ENCODE measurements around the gene IVD. TPM values are rescaled to one million over a fixed set of nuclear protein-coding genes. Genes with fewer than 3 reads are reported as not detected.

IVD gene
- total RNA-seq, 1 donor from 2014 or later, result 44.3 TPM

GRCh38 chr15:40365016-40365415, 40.6 kb upstream of the IVD start:
- H3K27me3 Mint-ChIP-seq (ENCODE audit: unreplicated experiment), result peaks cover 12% of the 10 kb centered on the region
- H3K4me3 Mint-ChIP-seq (ENCODE audit: unreplicated experiment), result no peak overlapping the region
- no peak overlapping the region for H3K27ac Mint-ChIP-seq (ENCODE audit: unreplicated experiment)
- H3K36me3 Mint-ChIP-seq (ENCODE audit: unreplicated experiment), result no peaks in the 10 kb centered on the region
- peaks cover 7% of the 10 kb centered on the region for H3K4me1 Mint-ChIP-seq (ENCODE audit: low read depth, unreplicated experiment)
- no peak for DNase-seq
- peaks cover 12% of the 10 kb centered on the region for H3K9me3 Mint-ChIP-seq (ENCODE audit: unreplicated experiment)
- no peak for TF ChIP-seq CTCF (IDR thresholded peaks at IDR 0.05; ENCODE audit: partially characterized antibody, unreplicated experiment)

GRCh38 chr15:40365624-40366456, 39.8 kb upstream of the IVD start:
- peaks cover 12% of the 10 kb centered on the region for H3K9me3 Mint-ChIP-seq (ENCODE audit: unreplicated experiment)
- peaks cover 12% of the 10 kb centered on the region for H3K27me3 Mint-ChIP-seq (ENCODE audit: unreplicated experiment)
- DNase-seq, result no peak
- no peak for TF ChIP-seq CTCF (IDR thresholded peaks at IDR 0.05; ENCODE audit: partially characterized antibody, unreplicated experiment)
- H3K27ac Mint-ChIP-seq (ENCODE audit: unreplicated experiment), result no peak overlapping the region
- H3K4me3 Mint-ChIP-seq (ENCODE audit: unreplicated experiment), result no peak overlapping the region
- H3K4me1 Mint-ChIP-seq (ENCODE audit: low read depth, unreplicated experiment), result peaks cover 4% of the 10 kb centered on the region
- H3K36me3 Mint-ChIP-seq (ENCODE audit: unreplicated experiment), result peaks cover 3% of the 10 kb centered on the region

GRCh38 chr15:40366457-40367370, 38.9 kb upstream of the IVD start:
- TF ChIP-seq CTCF (IDR thresholded peaks at IDR 0.05; ENCODE audit: partially characterized antibody, unreplicated experiment), result no peak
- no peak for DNase-seq
- no peak overlapping the region for H3K27ac Mint-ChIP-seq (ENCODE audit: unreplicated experiment)
- peaks cover 4% of the 10 kb centered on the region for H3K36me3 Mint-ChIP-seq (ENCODE audit: unreplicated experiment)
- peaks cover 9% of the 10 kb centered on the region for H3K27me3 Mint-ChIP-seq (ENCODE audit: unreplicated experiment)
- peaks cover 4% of the 10 kb centered on the region for H3K4me1 Mint-ChIP-seq (ENCODE audit: low read depth, unreplicated experiment)
- peaks cover 12% of the 10 kb centered on the region for H3K9me3 Mint-ChIP-seq (ENCODE audit: unreplicated experiment)
- H3K4me3 Mint-ChIP-seq (ENCODE audit: unreplicated experiment), result no peak overlapping the region

GRCh38 chr15:40367371-40367685, 38.3 kb upstream of the IVD start:
- H3K4me1 Mint-ChIP-seq (ENCODE audit: low read depth, unreplicated experiment), result peaks cover 4% of the 10 kb centered on the region
- peaks cover 6% of the 10 kb centered on the region for H3K27me3 Mint-ChIP-seq (ENCODE audit: unreplicated experiment)
- peaks cover 15% of the 10 kb centered on the region for H3K9me3 Mint-ChIP-seq (ENCODE audit: unreplicated experiment)
- H3K36me3 Mint-ChIP-seq (ENCODE audit: unreplicated experiment), result peaks cover 4% of the 10 kb centered on the region
- H3K4me3 Mint-ChIP-seq (ENCODE audit: unreplicated experiment), result no peak overlapping the region
- TF ChIP-seq CTCF (IDR thresholded peaks at IDR 0.05; ENCODE audit: partially characterized antibody, unreplicated experiment), result no peak
- no peak for DNase-seq
- no peak overlapping the region for H3K27ac Mint-ChIP-seq (ENCODE audit: unreplicated experiment)
